PC-3 (cell line): ENCODE measurements around the gene ACSS2. TPM values are rescaled to one million over a fixed set of nuclear protein-coding genes. Genes with fewer than 3 reads are reported as not detected.

ENCODE experiments used
- ATAC-seq: fragments of 200-7000 bp; cut with Tn5 transposase; 2 replicates; pipeline ENCODE4 v1.9.1; 2020; ENCODE audit warnings: mild to moderate bottlenecking, moderate library complexity
- BruUV-seq: library from RNA; stranded (reverse); fragments of 400-500 nt; replicated peaks from 2 replicates; lab custom pipeline; 2021; lab: Mats Ljungman, UMichigan
- CTCF ChIA-PET: fragments of 300-600 bp; sonication (Branson Sonifier 250); formaldehyde crosslinking; loops from one replicate; lab custom pipeline; 2022; ENCODE audit warnings: antibody characterized with exemption; lab: Charles Lee
- POLR2A ChIA-PET: fragments of 300-600 bp; sonication (Branson Sonifier 250); formaldehyde crosslinking; loops from one replicate; lab custom pipeline; 2022; ENCODE audit warnings: antibody characterized with exemption; ENCODE audit not compliant: unreplicated experiment; lab: Charles Lee
- DNase-seq: peaks from one replicate; pipeline ENCODE4 v3.0.0-alpha.2; 2015
- H2AFZ ChIP-seq: fragments of 300-600 bp; sonication (generic); 2 replicates; pipeline ENCODE4 v1.6.0; 2016; ENCODE audit warnings: antibody characterized with exemption, low read length
- H3F3A ChIP-seq: fragments of 300-600 bp; sonication (generic); one replicate; pipeline ENCODE4 v1.6.0; 2017; ENCODE audit warnings: antibody characterized with exemption, low read length, control low read depth, mild to moderate bottlenecking; ENCODE audit not compliant: unreplicated experiment
- H3K27ac ChIP-seq: fragments of 300-600 bp; sonication (generic); 2 replicates; pipeline ENCODE4 v1.5.1; 2016; ENCODE audit warnings: mild to moderate bottlenecking, low read length
- H3K27me3 ChIP-seq: fragments of 300-600 bp; sonication (generic); 2 replicates; pipeline ENCODE4 v1.6.1; 2016; ENCODE audit warnings: low read length, mixed read lengths
- H3K36me3 ChIP-seq: fragments of 300-600 bp; sonication (generic); 2 replicates; pipeline ENCODE4 v1.6.1; 2016; ENCODE audit warnings: low read depth, mixed run types, low read length, mixed read lengths
- H3K4me1 ChIP-seq: fragments of 300-600 bp; sonication (generic); 2 replicates; pipeline ENCODE4 v1.5.1; 2016; ENCODE audit warnings: low read length; ENCODE audit not compliant: insufficient read depth
- H3K4me2 ChIP-seq: fragments of 300-600 bp; sonication (generic); 2 replicates; pipeline ENCODE4 v1.6.0; 2016; ENCODE audit warnings: low read length
- H3K4me3 ChIP-seq: fragments of 300-600 bp; sonication (generic); 2 replicates; pipeline ENCODE4 v1.5.1; 2016; ENCODE audit warnings: mild to moderate bottlenecking, low read length, mixed read lengths
- H3K79me2 ChIP-seq: fragments of 300-600 bp; sonication (generic); 2 replicates; pipeline ENCODE4 v1.6.1; 2017; ENCODE audit warnings: low read length, mixed read lengths
- H3K9ac ChIP-seq: fragments of 300-600 bp; sonication (generic); 2 replicates; pipeline ENCODE4 v1.6.0; 2016; ENCODE audit warnings: mild to moderate bottlenecking, low read length
- H3K9me2 ChIP-seq: fragments of 300-600 bp; sonication (generic); replicated peaks from 2 replicates; pipeline ENCODE4 v1.6.1; 2016; ENCODE audit warnings: mixed run types, low read length, mixed read lengths
- H3K9me3 ChIP-seq: fragments of 300-600 bp; sonication (generic); 2 replicates; pipeline ENCODE4 v1.6.1; 2016; ENCODE audit warnings: low read length, mixed read lengths
- H4K20me1 ChIP-seq: fragments of 300-600 bp; sonication (generic); 2 replicates; pipeline ENCODE4 v1.6.1; 2016; ENCODE audit warnings: low read length, mixed read lengths
- CTCF ChIP-seq: fragments of 300-600 bp; sonication (generic); conservative IDR thresholded peaks from 2 replicates; pipeline ENCODE4 v1.5.1; 2017; ENCODE audit warnings: antibody characterized with exemption, low read depth, mild to moderate bottlenecking, low read length
- EZH2 ChIP-seq: fragments of 300-600 bp; sonication (generic); IDR thresholded peaks from one replicate; pipeline ENCODE4 v1.6.1; 2017; ENCODE audit warnings: antibody characterized with exemption, mild to moderate bottlenecking, low read length; ENCODE audit not compliant: unreplicated experiment
- EZH2phosphoT487 ChIP-seq: fragments of 300-600 bp; sonication (generic); IDR thresholded peaks from 2 replicates; pipeline ENCODE4 v1.6.1; 2018; ENCODE audit warnings: mild to moderate bottlenecking, antibody characterized with exemption, low read length, borderline replicate concordance
- intact Hi-C: fragments of 100-400 bp; cut with micrococcal nuclease; formaldehyde crosslinking; loops from 2 replicates; pipeline ENCODE4 v1.9.0; 2023
- total RNA-seq: library from RNA; depleted of rRNA; stranded (reverse); fragments of >200 nt; gene quantifications from 2 replicates; pipeline ENCODE4 v1.2.3, GENCODE V29; 2014

The ACSS2 gene
- total RNA-seq, 1 experiment from 2014 or later, result 78.9 TPM

- Histone ChIP-seq H3K9me2 (no peaks in the 10 kb centered on the region), H2AFZ (no peak overlapping the region), H3K4me1 (no peaks in the 10 kb centered on the region), H3K4me2 (no peak overlapping the region), H3K27me3 (no peaks in the 10 kb centered on the region), H3F3A (no peaks in the 10 kb centered on the region), H3K79me2 (no peaks in the 10 kb centered on the region), H3K9me3 (no peaks in the 10 kb centered on the region), H3K36me3 (no peaks in the 10 kb centered on the region), H3K4me3 (no peak overlapping the region), H3K9ac (no peak overlapping the region), H4K20me1 (no peaks in the 10 kb centered on the region), H3K27ac (no peak overlapping the region)
- ChIA-PET CTCF (interaction anchor here (0.5 to 0.7 kb wide), 3 partner anchors 15 to 345 kb away, joined by 3 to 7 read pairs (median 6); no protein-coding TSS in a partner anchor), POLR2A (no interaction called here)
- BruUV-seq, result no TSS peak
- intact Hi-C loops, result no loop called here
- ATAC-seq (no peak), DNase-seq (no peak)
- TF ChIP-seq CTCF (no peak), EZH2 (no peak), EZH2phosphoT487 (no peak)
Measured at GRCh38 chr20:34970846-34971560, 94.6 kb downstream of the ACSS2 start.

GRCh38 chr20:34971561-34972235, 95.3 kb downstream of the ACSS2 start:
- Histone ChIP-seq H3K9ac (no peak overlapping the region), H3K79me2 (no peaks in the 10 kb centered on the region), H3K27me3 (no peaks in the 10 kb centered on the region), H3K27ac (no peak overlapping the region), H2AFZ (no peak overlapping the region), H4K20me1 (no peaks in the 10 kb centered on the region), H3K4me3 (no peak overlapping the region), H3K9me3 (no peaks in the 10 kb centered on the region), H3K9me2 (no peaks in the 10 kb centered on the region), H3K4me2 (no peak overlapping the region), H3F3A (no peaks in the 10 kb centered on the region), H3K36me3 (no peaks in the 10 kb centered on the region), H3K4me1 (no peaks in the 10 kb centered on the region)
- ATAC-seq, result no peak
- ChIA-PET POLR2A (no interaction called here), CTCF (interaction anchor here (0.7 kb wide), 2 partner anchors 16 to 45 kb away, joined by 6 to 7 read pairs; no protein-coding TSS in a partner anchor)
- BruUV-seq, result no TSS peak
- DNase-seq, result no peak
- intact Hi-C loops, result no loop called here
- TF ChIP-seq CTCF, result no peak
- no peak for TF ChIP-seq EZH2phosphoT487
- TF ChIP-seq EZH2, result no peak

DNA sequence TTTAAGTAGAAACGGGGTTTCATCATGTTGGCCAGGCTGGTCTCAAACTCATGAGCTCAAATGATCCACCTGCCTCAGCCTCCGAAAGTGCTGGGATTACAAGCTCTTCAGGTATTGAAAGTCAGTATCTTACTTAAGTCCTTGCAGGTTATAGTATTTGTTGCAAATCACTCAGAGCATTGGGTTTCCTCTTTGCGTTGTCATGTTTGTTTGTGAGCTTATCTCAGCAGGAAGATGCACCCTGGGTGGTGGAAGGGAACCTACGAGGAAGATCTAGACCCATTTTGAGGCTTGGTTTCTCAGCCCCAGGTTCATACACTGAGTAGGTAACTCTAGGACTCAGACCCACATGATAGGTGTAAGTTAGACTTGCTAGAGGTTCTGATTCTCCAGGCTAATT, 97.8 kb downstream of the ACSS2 start:
- Histone ChIP-seq H2AFZ (no peak overlapping the region), H4K20me1 (no peaks in the 10 kb centered on the region), H3K4me2 (no peak overlapping the region), H3K27me3 (no peaks in the 10 kb centered on the region), H3F3A (no peaks in the 10 kb centered on the region), H3K36me3 (no peaks in the 10 kb centered on the region), H3K4me3 (no peak overlapping the region), H3K27ac (no peak overlapping the region), H3K79me2 (no peaks in the 10 kb centered on the region), H3K4me1 (no peaks in the 10 kb centered on the region), H3K9me3 (no peaks in the 10 kb centered on the region), H3K9ac (no peak overlapping the region), H3K9me2 (no peaks in the 10 kb centered on the region)
- ChIA-PET POLR2A (interaction anchor here (0.7 kb wide), 1 partner anchor 22 kb away, joined by 36 read pairs; no protein-coding TSS in a partner anchor), CTCF (no interaction called here)
- intact Hi-C loops, result no loop called here
- no TSS peak for BruUV-seq
- TF ChIP-seq EZH2 (no peak), EZH2phosphoT487 (no peak), CTCF (no peak)
- ATAC-seq (no peak), DNase-seq (no peak)
